HL-60 (cell line): ENCODE results near the gene STRADB.
"Not testable (repeated sequence)": the region's sequence is repeated elsewhere in the genome, so short reads cannot be mapped to it uniquely, and the experiment has no call there.

Source experiments
- DNase-seq, 2 experiments: peaks; one replicate each; pipeline ENCODE4 v3.0.0-alpha.2; 2010 to 2020; ENCODE audit warnings: low read depth in 1 of 2, low spot score in 1 of 2
- H3K27ac ChIP-seq: fragments of 250-450 bp; sonication (Bioruptor Pico); replicated peaks from 2 replicates; pipeline ENCODE4 v1.5.1; 2020; ENCODE audit warnings: mild to moderate bottlenecking, moderate library complexity
- H3K27me3 ChIP-seq: fragments of 250-450 bp; sonication (Bioruptor Pico); 2 replicates; pipeline ENCODE4 v1.5.1; 2021; ENCODE audit warnings: mild to moderate bottlenecking, moderate library complexity; ENCODE audit not compliant: insufficient read depth, poor library complexity, severe bottlenecking
- H3K4me3 ChIP-seq: replicated peaks from 2 replicates; pipeline ENCODE4 v1.5.1; 2011; ENCODE audit warnings: mild to moderate bottlenecking, control low read depth, low read length; ENCODE audit not compliant: insufficient read depth
- CTCF ChIP-seq: IDR thresholded peaks from one replicate; pipeline ENCODE4 v1.5.1; 2011; ENCODE audit warnings: low read length, control low read depth, inconsistent platforms; ENCODE audit not compliant: insufficient read depth
- GABPA ChIP-seq: IDR thresholded peaks from 2 replicates; pipeline ENCODE4 v1.6.1; 2012; ENCODE audit warnings: low read depth
- POLR2AphosphoS5 ChIP-seq: IDR thresholded peaks from 2 replicates; pipeline ENCODE4 v1.6.1; 2012; ENCODE audit warnings: low read depth
- REST ChIP-seq: IDR thresholded peaks from 2 replicates; pipeline ENCODE4 v1.6.1; 2012; ENCODE audit warnings: low read depth; ENCODE audit not compliant: insufficient replicate concordance
- SPI1 ChIP-seq: IDR thresholded peaks from 2 replicates; pipeline ENCODE4 v1.6.1; 2012; ENCODE audit warnings: low read depth, mild to moderate bottlenecking, borderline replicate concordance

The STRADB gene

GRCh38 chr2:201425952-201426351, 25.6 kb upstream of the STRADB start:
- no peak for DNase-seq
- Histone ChIP-seq H3K27me3 (no peaks in the 10 kb centered on the region), H3K27ac (no peak overlapping the region), H3K4me3 (no peak overlapping the region)
- TF ChIP-seq CTCF (no peak), POLR2AphosphoS5 (no peak), SPI1 (no peak), GABPA (no peak), REST (no peak)

- not testable (repeated sequence) for H3K4me3 ChIP-seq, H3K27ac ChIP-seq, DNase-seq, H3K27me3 ChIP-seq
These were observed 23.2 kb upstream of the STRADB start for GRCh38 chr2:201428366-201428765.

GRCh38 chr2:201429835-201430234, 21.7 kb upstream of the STRADB start:
- H3K4me3 ChIP-seq, H3K27me3 ChIP-seq, H3K27ac ChIP-seq, DNase-seq: not testable (repeated sequence)

GRCh38 chr2:201430322-201430721, 21.2 kb upstream of the STRADB start:
- H3K4me3 ChIP-seq, H3K27me3 ChIP-seq, DNase-seq, H3K27ac ChIP-seq: not testable (repeated sequence)

GRCh38 chr2:201430839-201431238, 20.7 kb upstream of the STRADB start:
- no peak for DNase-seq
- Histone ChIP-seq H3K27ac (no peak overlapping the region), H3K4me3 (no peak overlapping the region), H3K27me3 (no peaks in the 10 kb centered on the region)
- TF ChIP-seq CTCF (no peak), POLR2AphosphoS5 (no peak), SPI1 (no peak), GABPA (no peak)

GRCh38 chr2:201432038-201432620, 19.4 kb upstream of the STRADB start:
- no peak for DNase-seq
- TF ChIP-seq CTCF (no peak), POLR2AphosphoS5 (no peak), GABPA (no peak), REST (no peak), SPI1 (no peak)
- no peak overlapping the region for H3K27ac ChIP-seq
- no peak overlapping the region for H3K4me3 ChIP-seq
- H3K27me3 ChIP-seq: no peaks in the 10 kb centered on the region
